Stimulated activated CD8-positive, alpha-beta memory T cell treated with anti-CD3 and anti-CD28 coated beads, Interleukin-7, amount 100 ng/mL, for 4 hours (primary cell): ENCODE results near the gene BCR.

Source experiments
- DNase-seq, 2 donors: peaks; one replicate each; pipeline ENCODE4 v3.0.0-alpha.2; 2020; ENCODE audit warnings: low read depth in 2 of 2

BCR gene

DNA sequence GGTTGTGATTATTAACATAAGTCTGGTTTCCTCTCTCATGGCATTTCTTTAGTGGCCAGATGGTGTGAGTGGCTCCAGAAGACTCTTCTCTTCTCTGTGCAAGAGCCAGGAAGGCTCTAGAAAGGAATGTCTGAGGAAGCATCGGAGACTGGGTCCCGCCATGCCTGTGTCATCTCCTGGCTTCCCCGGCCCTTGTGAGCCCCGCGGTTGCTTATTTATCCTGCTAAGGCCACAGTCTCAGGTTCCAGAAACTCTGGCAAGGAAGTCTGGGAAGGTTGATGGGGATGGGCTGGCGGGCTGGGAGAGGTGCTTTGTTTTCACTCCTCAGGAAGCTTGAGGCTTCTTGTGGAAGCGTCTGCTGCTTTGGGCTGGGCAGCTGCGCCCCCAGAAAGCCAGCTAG is 18.9 kb downstream of the BCR start:
- no peak for DNase-seq

GRCh38 chr22:23200898-23201297 is 20.6 kb downstream of the BCR start:
- no peak for DNase-seq

GRCh38 chr22:23202812-23203451 is 22.6 kb downstream of the BCR start:
- no peak for DNase-seq

DNA sequence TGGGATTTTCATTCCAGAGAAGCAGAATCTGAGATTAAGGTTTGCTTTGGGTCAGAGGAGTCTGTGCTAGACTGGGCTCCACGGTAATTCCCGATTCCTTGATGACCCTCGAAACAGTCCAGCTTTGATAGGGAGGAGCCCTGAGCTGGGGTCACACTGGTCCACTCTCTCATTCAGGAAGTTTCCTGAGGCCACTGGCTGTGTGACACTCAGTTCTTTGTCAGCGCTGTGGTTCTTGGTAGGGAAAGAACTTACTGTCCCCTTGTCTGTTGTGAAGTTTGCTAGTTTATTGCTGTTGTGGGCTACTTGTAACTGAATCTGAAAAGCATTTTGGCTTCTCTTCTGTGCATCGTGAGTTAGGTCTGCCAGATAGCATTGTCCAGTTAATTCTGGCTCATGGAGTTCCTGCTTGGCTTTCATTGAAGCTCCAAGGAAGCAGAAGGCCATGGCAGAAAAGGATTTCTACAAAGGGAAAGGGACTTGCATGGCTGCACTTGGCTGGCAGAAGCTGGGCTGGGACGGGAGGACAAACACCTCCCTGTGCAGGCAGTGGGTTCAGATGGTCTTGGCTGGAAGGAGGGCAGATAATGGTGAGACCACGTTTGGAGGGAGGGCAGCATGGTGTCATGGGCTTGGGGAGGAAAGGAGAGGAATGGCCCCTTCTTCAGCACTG is 23.3 kb downstream of the BCR start:
- DNase-seq = no peak

GRCh38 chr22:23204125-23204488 is 23.8 kb downstream of the BCR start:
- no peak for DNase-seq

DNA sequence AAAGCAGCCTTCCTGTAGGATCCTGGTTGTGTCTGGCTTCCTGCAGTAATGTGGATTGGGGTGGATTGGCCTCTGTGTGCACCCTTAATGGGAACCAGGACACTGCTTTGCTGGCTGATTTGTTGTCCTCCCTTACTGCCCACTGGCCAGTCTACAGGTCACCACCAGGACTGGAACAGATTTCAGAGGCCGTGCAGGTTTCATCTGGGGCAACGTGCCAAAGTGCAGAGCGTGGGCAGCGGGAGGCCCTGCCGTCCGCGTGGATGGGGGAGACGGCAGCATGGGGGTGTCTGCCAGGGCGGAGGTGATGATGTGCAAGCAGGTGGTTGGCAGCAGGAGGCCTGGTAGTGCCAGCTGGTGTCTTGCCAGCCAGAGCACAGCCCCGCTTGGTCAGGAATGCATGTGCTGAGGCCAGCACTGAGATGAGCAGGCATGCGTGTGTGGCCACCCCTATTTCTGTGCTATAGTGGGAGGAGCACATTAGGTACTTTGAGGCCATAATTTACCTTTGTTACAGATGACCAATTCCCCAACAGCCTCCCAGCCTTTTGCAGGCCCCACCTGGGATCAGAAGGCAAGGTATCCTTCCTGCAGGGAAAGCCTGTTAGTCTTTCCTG is 24.3 kb downstream of the BCR start:
- DNase-seq = no peak

DNA sequence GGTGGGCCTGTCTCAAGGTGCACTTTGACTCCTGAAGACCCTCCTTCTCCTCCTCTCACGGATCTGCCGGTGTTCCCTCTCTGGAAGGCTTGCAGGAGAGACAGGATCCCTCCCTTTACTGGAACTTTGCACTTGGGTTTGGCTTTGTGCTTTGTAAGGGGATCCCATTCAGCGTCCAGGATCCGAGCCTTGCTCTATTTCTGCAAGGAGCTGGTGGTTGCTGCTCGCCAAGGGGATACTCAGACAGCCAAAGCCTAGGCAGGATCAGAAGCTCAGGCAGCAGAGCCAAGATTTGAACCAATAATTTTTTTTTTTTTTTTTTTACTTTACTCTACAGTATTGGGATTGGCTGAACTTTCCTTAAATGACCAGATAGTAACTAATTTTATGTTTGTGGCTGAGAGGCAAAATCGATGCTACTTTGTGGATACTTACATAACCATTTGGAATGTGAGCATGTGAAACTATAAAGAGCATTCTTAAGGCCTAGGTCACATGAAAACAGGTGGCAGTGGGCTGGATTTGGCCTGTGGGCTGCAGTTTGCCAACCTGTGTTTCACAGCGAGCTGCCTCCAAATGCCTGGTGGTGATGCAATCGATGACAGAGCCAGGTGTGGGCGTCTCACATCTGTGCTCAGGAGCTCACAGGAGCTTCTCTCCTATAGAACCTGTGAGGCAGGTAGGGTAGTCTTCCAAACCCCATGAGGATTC is 25.2 kb downstream of the BCR start:
- DNase-seq = no peak

- DNase-seq = no peak
Measured at GRCh38 chr22:23206915-23207314, 26.6 kb downstream of the BCR start.

DNA sequence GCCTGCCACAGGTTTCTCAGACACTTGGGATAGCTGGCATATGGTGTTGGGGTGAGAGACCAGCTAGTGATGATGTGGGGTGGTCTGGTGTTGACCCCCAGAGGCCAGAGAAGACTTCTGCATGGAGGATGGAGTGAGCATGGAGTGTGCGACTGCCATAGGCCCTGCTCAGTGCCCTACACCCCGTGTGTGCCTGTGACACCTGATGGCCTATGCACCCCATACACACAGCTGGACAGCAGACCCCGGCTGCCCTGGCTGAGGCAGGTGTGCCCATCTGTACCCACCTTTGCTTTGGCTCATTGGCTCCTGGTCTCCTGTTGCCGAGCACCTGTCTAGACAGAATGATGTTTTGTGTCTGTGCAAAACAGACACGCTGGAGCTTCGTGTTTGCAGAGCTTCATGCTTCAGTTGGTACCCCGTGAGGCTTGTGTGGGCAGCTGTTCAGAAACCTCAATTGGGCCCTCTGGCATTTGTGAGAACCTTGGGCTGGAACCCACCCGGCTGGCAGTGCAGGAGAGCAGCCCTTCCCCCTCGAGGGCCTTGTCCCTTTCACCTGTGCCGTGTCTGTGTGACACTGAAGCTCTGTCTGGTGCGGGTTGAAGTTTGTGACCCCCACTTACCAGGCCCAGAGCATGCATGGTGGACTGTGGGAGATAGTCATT is 27.6 kb downstream of the BCR start:
- no peak for DNase-seq

DNA sequence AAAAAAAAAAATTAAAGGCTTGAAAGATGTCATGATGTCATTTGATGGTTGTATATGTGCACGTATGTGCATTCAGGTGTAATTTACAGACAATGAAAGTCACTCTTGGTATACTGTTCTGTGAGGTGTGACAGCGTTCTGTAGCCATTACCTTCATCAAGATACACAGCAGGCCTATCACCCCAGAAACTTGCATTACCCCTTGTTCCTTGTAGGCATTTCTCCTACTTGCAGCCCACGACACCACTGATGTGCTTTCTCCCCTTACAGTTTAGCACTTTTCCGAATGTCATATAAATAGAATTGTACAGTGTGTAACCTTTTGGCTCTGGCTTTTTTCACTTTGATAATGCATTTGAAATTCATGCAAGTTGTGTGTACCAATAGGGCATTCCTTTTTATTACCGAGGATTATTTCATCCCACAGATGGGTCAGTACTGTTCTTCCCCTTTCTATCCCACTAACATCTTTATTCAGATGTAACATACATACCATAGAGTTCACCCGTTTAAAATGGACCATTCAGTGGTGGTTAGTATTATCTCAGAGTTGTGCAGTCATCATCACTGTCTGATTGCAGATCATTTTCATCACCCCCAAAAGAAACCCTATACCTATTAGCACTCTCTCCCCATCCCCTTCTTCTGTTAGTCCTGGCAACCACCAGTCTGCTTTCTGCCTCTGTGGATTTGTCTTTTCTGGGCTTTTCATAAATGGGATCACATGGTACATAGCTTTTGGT is 30.3 kb downstream of the BCR start:
- DNase-seq = no peak

DNA sequence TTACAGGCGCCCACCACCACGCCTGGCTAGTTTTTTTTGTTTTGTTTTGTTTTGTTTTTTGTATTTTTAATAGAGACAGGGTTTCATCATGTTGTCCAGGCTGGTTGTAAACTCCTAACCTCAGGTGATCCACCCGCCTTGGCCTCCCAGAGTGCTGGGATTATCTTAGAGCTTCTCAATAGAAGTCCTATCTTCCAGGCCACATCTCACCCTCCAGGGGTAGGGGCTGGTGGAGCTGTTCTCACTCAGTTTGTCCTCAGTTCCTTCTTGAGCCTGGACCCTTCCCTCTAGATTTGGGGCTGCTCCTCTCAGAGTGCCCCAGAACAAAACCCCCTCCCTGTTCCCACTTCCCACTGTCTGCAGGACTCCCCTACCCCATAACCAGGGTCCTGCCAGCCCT is 31.3 kb downstream of the BCR start:
- no peak for DNase-seq

- DNase-seq = no peak
Measured at GRCh38 chr22:23212061-23213021, 32.0 kb downstream of the BCR start.

- DNase-seq = no peak
Measured at GRCh38 chr22:23213022-23213555, 32.8 kb downstream of the BCR start.

DNA sequence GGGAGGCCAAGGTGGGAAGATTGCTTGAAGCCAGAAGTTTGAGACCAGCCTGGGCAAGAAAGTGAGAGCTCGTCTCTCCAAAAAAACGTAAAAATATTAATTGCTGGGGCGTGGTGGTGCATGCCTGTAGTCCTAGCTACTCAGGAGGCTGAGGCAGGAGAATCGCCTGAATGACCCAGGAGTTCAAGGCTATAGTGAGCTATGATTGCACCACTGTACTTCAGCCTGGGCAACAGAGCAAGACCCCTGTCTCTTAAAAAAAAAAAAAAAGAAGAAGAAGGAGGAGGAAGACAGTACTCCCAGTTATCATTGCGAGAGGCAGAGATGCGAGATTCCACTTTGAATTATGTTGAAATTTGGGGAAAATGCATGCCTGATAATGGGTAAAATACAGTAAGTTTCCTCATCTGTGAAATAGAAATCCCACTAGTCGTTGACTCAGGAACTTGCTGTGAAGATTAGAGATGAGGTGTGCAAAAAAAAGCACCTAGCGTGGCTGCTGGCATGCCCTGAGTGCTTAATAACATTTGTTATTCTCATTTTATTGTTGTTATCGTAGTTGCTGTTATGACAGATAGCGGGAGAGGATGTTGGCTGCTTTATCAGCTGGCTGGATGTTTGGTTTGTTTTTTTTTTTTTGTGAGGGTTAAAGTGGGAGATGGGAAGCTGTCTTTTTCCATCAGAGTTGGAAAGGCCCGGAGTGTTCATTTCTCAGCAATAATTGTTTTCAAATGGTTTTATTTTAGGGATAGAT is 33.4 kb downstream of the BCR start:
- DNase-seq = no peak

DNA sequence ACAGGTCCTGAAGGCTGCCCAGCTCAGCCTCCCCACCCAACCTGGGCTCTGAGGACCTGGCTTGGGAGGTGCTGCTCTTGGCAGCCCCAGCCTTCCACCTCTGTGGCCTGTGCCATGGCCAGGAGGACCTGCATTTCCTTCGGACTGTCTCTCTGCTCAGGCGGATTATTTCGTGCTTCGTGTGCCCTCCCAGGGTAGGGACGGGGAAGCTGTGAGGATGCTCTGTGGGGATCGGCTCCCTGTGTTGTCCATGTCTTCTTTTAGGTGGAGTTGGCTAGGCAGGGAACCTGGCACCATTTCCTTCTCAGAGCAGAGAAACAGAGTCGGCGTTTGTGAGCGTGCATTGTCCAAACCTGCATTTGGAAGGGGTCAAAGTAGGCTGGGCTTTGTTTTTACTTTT is 34.1 kb downstream of the BCR start:
- no peak for DNase-seq

DNA sequence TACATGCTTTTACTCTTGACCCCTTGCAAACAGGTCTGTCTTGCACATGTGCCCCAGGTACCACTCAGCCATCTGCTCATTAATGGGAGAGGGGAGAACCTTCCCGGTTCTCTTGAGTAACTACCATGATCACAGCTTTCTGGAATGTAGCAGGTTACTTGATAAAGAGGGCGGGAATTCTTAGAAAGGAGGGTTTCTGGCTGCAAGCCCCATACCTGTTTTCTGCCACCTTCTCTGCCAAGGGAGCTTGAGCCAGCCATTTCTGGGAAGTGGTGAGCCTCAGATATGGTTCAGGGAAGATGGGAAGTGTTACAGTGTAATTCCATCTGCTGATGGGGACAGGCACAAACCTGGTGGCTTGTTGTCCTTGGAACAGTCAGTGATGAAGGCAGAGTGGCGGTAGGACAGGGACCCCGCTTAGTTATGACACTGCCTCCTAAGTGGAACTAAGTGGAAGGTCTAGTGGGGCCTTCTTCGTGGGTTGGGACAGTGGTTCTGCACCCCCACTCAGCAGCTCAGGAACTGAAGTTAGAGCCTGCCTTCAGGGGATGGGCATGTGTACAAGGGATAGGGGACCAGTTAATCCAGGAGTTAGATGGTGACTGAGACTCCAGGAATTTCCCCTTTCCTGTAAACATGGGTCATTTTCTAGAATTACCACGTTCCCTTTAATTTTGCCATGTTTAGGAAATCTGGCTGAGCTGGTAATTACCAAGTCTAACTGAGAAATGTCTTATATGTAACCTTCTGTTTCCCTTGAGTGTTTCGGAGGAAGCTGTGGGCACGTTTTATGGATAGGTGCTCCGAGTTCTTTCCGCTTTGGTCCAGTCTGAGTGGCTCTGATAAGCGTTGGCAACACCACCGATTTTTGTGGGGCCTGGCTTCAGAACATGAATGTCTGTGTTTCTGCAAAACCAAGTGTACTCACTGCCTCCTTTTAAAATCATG is 35.3 kb downstream of the BCR start:
- DNase-seq = no peak

DNA sequence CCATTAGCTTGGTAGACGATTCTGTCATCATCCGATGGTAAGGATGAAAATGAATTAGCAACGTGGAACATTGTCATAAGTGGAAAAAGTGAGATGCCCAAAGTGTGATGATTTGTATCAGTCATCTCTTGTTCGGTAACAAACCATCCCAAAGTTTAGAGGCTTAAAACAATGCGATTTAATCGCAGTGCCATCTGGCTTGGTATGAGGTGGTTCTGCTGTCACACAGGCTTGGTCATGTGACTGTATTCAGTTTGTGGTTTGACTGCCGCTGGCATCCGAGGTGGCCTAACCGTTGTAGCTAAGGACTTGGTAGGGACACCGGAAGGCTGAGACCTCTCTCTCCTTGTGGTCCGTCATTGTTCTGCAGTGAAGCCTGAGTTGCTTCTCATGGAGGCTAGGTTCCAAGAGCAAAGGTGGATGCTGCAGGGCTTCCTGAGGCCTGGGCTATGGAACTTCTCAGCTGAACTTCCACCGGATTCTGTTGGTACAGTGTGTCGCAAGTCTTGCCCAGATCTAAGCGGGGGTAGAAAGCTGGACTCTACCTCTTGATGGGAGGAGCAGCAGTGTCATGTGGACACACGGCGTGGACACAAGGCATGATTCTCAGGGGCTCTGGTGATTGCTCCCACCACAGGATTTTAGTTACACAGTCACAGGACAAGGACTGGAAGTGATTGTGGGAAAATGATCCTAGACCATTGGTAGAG is 36.3 kb downstream of the BCR start:
- peak; percentile 41 to 43 for DNase-seq
